Measurements from ENCODE around the gene CCAR1. TPM values are rescaled to one million over a fixed set of nuclear protein-coding genes. Genes with fewer than 3 reads are reported as not detected.
"Not testable (repeated sequence)": the region's sequence is repeated elsewhere in the genome, so short reads cannot be mapped to it uniquely, and the experiment has no call there.

Gene CCAR1
- total and polyA plus RNA-seq, 3 donors from 2014 or later, result 16.2 to 98.6 (median 87.4) TPM

- H3K4me3 ChIP-seq, result no peak overlapping the region
- DNase-seq, result no peak
- H3K27me3 ChIP-seq, result no peaks in the 10 kb centered on the region
- H3K36me3 ChIP-seq (ENCODE audit: low read depth, missing control alignments), result no peaks in the 10 kb centered on the region
- no peak overlapping the region for H3K27ac ChIP-seq
- H3K9me3 ChIP-seq, result no peaks in the 10 kb centered on the region
- TF ChIP-seq POLR2A (IDR thresholded peaks at IDR 0.05) (no peak), CTCF (IDR thresholded peaks at IDR 0.05) (no peak)
- 91 to 96% methylated on average over 14 of the region's 14 CpGs for WGBS, 2 donors
- intact Hi-C loops (cut with DNase I; ENCODE audit: low total_unique reads), result no loop called here
- H3K4me1 ChIP-seq, result peaks cover 10% of the 10 kb centered on the region
Observed at GRCh38 chr10:68725016-68725415, 4.0 kb downstream of the CCAR1 start.

GRCh38 chr10:68727146-68727545 lies 6.1 kb downstream of the CCAR1 start:
- TF ChIP-seq CTCF (IDR thresholded peaks at IDR 0.05) (no peak), POLR2A (IDR thresholded peaks at IDR 0.05) (no peak)
- no peaks in the 10 kb centered on the region for H3K36me3 ChIP-seq (ENCODE audit: low read depth, missing control alignments)
- H3K4me1 ChIP-seq, result peaks cover 7% of the 10 kb centered on the region
- DNase-seq, result no peak
- 83 to 85% methylated on average over 9 of the region's 9 CpGs for WGBS, 2 donors
- no peaks in the 10 kb centered on the region for H3K27me3 ChIP-seq
- no peak overlapping the region for H3K4me3 ChIP-seq
- intact Hi-C loops (cut with DNase I; ENCODE audit: low total_unique reads), result no loop called here
- no peak overlapping the region for H3K27ac ChIP-seq
- H3K9me3 ChIP-seq, result no peaks in the 10 kb centered on the region

- TF ChIP-seq CTCF (IDR thresholded peaks at IDR 0.05) (no peak), POLR2A (IDR thresholded peaks at IDR 0.05) (no peak)
- Histone ChIP-seq H3K9me3 (no peaks in the 10 kb centered on the region), H3K36me3 (ENCODE audit: low read depth, missing control alignments) (no peaks in the 10 kb centered on the region), H3K4me1 (no peaks in the 10 kb centered on the region), H3K27ac (no peak overlapping the region), H3K27me3 (no peaks in the 10 kb centered on the region), H3K4me3 (no peak overlapping the region)
- DNase-seq, result no peak
- intact Hi-C loops (cut with DNase I; ENCODE audit: low total_unique reads), result no loop called here
- WGBS, 2 donors, result 86% methylated on average over 8 of the region's 8 CpGs
Observed at GRCh38 chr10:68732651-68733050, 11.6 kb downstream of the CCAR1 start.

- Histone ChIP-seq H3K9me3 (no peaks in the 10 kb centered on the region), H3K4me1 (no peaks in the 10 kb centered on the region), H3K27ac (no peak overlapping the region), H3K27me3 (no peaks in the 10 kb centered on the region), H3K36me3 (ENCODE audit: low read depth, missing control alignments) (no peaks in the 10 kb centered on the region), H3K4me3 (no peak overlapping the region)
- TF ChIP-seq CTCF (IDR thresholded peaks at IDR 0.05), result no peak
- 85 to 88% methylated on average over 7 of the region's 7 CpGs for WGBS, 2 donors
- no peak for DNase-seq
- intact Hi-C loops (cut with DNase I; ENCODE audit: low total_unique reads), result no loop called here
Observed at GRCh38 chr10:68734349-68734748, 13.3 kb downstream of the CCAR1 start.

GRCh38 chr10:68735119-68735518 lies 14.1 kb downstream of the CCAR1 start:
- WGBS, 2 donors, result 79 to 83% methylated on average over 6 of the region's 6 CpGs
- TF ChIP-seq POLR2A (IDR thresholded peaks at IDR 0.05) (no peak), CTCF (IDR thresholded peaks at IDR 0.05) (no peak)
- Histone ChIP-seq H3K9me3 (no peaks in the 10 kb centered on the region), H3K36me3 (ENCODE audit: low read depth, missing control alignments) (no peaks in the 10 kb centered on the region), H3K4me1 (no peaks in the 10 kb centered on the region), H3K27ac (no peak overlapping the region), H3K4me3 (no peak overlapping the region), H3K27me3 (no peaks in the 10 kb centered on the region)
- intact Hi-C loops (cut with DNase I; ENCODE audit: low total_unique reads), result no loop called here
- DNase-seq, result no peak

GRCh38 chr10:68735739-68736138 lies 14.7 kb downstream of the CCAR1 start:
- WGBS, 2 donors, result 84 to 90% methylated on average over 7 of the region's 7 CpGs

GRCh38 chr10:68740676-68741075 lies 19.6 kb downstream of the CCAR1 start:
- H3K36me3 ChIP-seq (ENCODE audit: low read depth, missing control alignments); DNase-seq; H3K9me3 ChIP-seq; H3K27me3 ChIP-seq; H3K4me3 ChIP-seq; H3K27ac ChIP-seq; H3K4me1 ChIP-seq; intact Hi-C loops (cut with DNase I; ENCODE audit: low total_unique reads): not testable (repeated sequence)
- WGBS, 2 donors, result 92 to 97% methylated on average over 5 of the region's 5 CpGs

More at GRCh38 chr10:68735739-68736138, 14.7 kb downstream of the CCAR1 start:
- H3K4me3 ChIP-seq; H3K27ac ChIP-seq; intact Hi-C loops (cut with DNase I; ENCODE audit: low total_unique reads); H3K9me3 ChIP-seq; H3K27me3 ChIP-seq; H3K4me1 ChIP-seq; H3K36me3 ChIP-seq (ENCODE audit: low read depth, missing control alignments); DNase-seq: not testable (repeated sequence)

Measured in testis (tissue), 3 donors.